HepG2 (cell line): Measurements from ENCODE around the gene CCDC66. TPM values are rescaled to one million over a fixed set of nuclear protein-coding genes. Genes with fewer than 3 reads are reported as not detected.

Experiments
- ATAC-seq: fragments of 200-7000 bp; cut with Tn5 transposase; 3 replicates; pipeline ENCODE4 v1.9.1; 2020; ENCODE audit warnings: mild to moderate bottlenecking, moderate library complexity
- BruUV-seq: library from RNA; stranded (reverse); fragments of 400-500 nt; replicated peaks from 2 replicates; lab custom pipeline; 2021; lab: Mats Ljungman, UMichigan
- CTCF ChIA-PET: fragments of 300-600 bp; formaldehyde crosslinking; extraction: SDS; loops from one replicate; lab custom pipeline; 2021; ENCODE audit warnings: low total read pairs, inconsistent platforms, low intra/inter-chr PET ratio; lab: Yijun Ruan, JAX
- POLR2A ChIA-PET: fragments of 350-600 bp; sonication (Branson Sonifier 250); formaldehyde crosslinking; loops from one replicate; lab custom pipeline; 2020; ENCODE audit warnings: antibody characterized with exemption, inconsistent platforms; lab: Yijun Ruan, JAX
- DNase-seq: peaks from one replicate; pipeline ENCODE4 v3.0.0-alpha.2; 2015; ENCODE audit warnings: low spot score
- FAIRE-seq: peaks from 3 replicates; lab custom pipeline; 2011; peaks lifted over from hg19 to GRCh38; lab: Jason Lieb, UNC
- H2AFZ ChIP-seq: one replicate; pipeline ENCODE4 v1.6.1; 2011; ENCODE audit warnings: low read length, inconsistent platforms
- H3K27ac ChIP-seq: fragments of 300-600 bp; 3 replicates; pipeline ENCODE4 v1.8.0; 2011; ENCODE audit warnings: mixed run types, mild to moderate bottlenecking, mixed read lengths, low read length, inconsistent platforms; ENCODE audit not compliant: insufficient read depth; ENCODE audit errors: extremely low read length
- H3K27me3 ChIP-seq, 2 experiments: fragments of 200-600 bp in 1 of 2; 2 replicates in 1 of 2; 3 replicates in 1 of 2; pipeline versions ENCODE4 v1.6.0 to v1.8.0; 2011; ENCODE audit warnings: low read length in 2 of 2, mild to moderate bottlenecking in 2 of 2, moderate library complexity in 2 of 2, inconsistent platforms in 1 of 2; ENCODE audit not compliant: insufficient read depth in 2 of 2, control insufficient read depth in 1 of 2
- H3K36me3 ChIP-seq, 2 experiments: fragments of 200-600 bp in 1 of 2; replicated peaks in 1 of 2; 2 replicates in 1 of 2; 3 replicates in 1 of 2; pipeline versions ENCODE4 v1.5.1 to v1.8.0; 2011; ENCODE audit warnings: low read length in 2 of 2, inconsistent platforms in 1 of 2; ENCODE audit not compliant: insufficient read depth in 2 of 2, control insufficient read depth in 1 of 2
- H3K4me1 ChIP-seq: 2 replicates; pipeline ENCODE4 v1.5.1; 2012; ENCODE audit warnings: low read length, inconsistent platforms; ENCODE audit not compliant: insufficient read depth
- H3K4me2 ChIP-seq: 2 replicates; pipeline ENCODE4 v1.6.0; 2011; ENCODE audit warnings: low read depth, low read length, inconsistent platforms
- H3K4me3 ChIP-seq, 3 experiments: fragments of 200-600 bp in 1 of 3; sonication (generic), shearing (Covaris generic) in 1 of 3; replicated peaks in 1 of 3; 2 replicates each; pipeline ENCODE4 v1.5.1; 2011 to 2016; ENCODE audit warnings: low read length in 3 of 3, inconsistent platforms in 2 of 3, low read depth in 2 of 3, mild to moderate bottlenecking in 2 of 3, control low read depth in 1 of 3, mixed read lengths in 1 of 3; ENCODE audit not compliant: insufficient read depth in 1 of 3
- H3K79me2 ChIP-seq: one replicate; pipeline ENCODE4 v1.6.1; 2011; ENCODE audit warnings: low read length, inconsistent platforms; ENCODE audit not compliant: insufficient read depth
- H3K9ac ChIP-seq: 2 replicates; pipeline ENCODE4 v1.6.0; 2011; ENCODE audit warnings: mild to moderate bottlenecking, low read depth, low read length, inconsistent platforms; ENCODE audit not compliant: insufficient read depth
- H3K9me3 ChIP-seq: 2 replicates; pipeline ENCODE4 v1.5.1; 2012; ENCODE audit warnings: mild to moderate bottlenecking, low read length
- H4K20me1 ChIP-seq: 2 replicates; pipeline ENCODE4 v1.6.0; 2011; ENCODE audit warnings: inconsistent platforms, mild to moderate bottlenecking, low read length, moderate library complexity; ENCODE audit not compliant: insufficient read depth
- ATF7 ChIP-seq, 2 experiments: fragments of 450-650 bp in 1 of 2; sonication (generic) in 1 of 2; formaldehyde crosslinking in 1 of 2; IDR thresholded peaks; 2 replicates each; pipeline versions ENCODE4 v1.4.0 to v1.6.1; 2016 to 2020; ENCODE audit warnings: antibody characterized with exemption in 1 of 2, mild to moderate bottlenecking in 1 of 2, missing genetic modification reagents in 1 of 2
- NCOR1 ChIP-seq: fragments of 200-600 bp; sonication (generic); IDR thresholded peaks from 2 replicates; pipeline ENCODE4 v1.7.0; 2017; ENCODE audit warnings: antibody characterized with exemption, low read length, borderline replicate concordance
- SMAD1 ChIP-seq: sonication (generic); formaldehyde crosslinking; IDR thresholded peaks from 2 replicates; pipeline ENCODE4 v1.4.0; 2020; ENCODE audit warnings: missing genetic modification reagents, low read depth, mild to moderate bottlenecking, borderline replicate concordance
- SOX13 ChIP-seq, 3 experiments: fragments of 450-650 bp in 1 of 3; sonication (generic) in 1 of 3; formaldehyde crosslinking in 1 of 3; IDR thresholded peaks in 2 of 3; conservative IDR thresholded peaks in 1 of 3; 2 replicates each; pipeline versions ENCODE4 v1.5.0 to v1.6.1; 2016 to 2020; ENCODE audit warnings: antibody characterized with exemption in 1 of 3, mild to moderate bottlenecking in 1 of 3, missing compliant biosample characterization in 1 of 3, missing genetic modification reagents in 1 of 3, moderate library complexity in 1 of 3
- SRSF9 ChIP-seq: fragments of 200-400 bp; formaldehyde crosslinking; IDR thresholded peaks from 2 replicates; pipeline ENCODE4 v1.6.1; 2018; ENCODE audit warnings: borderline replicate concordance, mild to moderate bottlenecking, low read depth, low read length; ENCODE audit not compliant: insufficient read depth, poor library complexity, severe bottlenecking
- ZNF44 ChIP-seq: sonication (generic); formaldehyde crosslinking; IDR thresholded peaks from 2 replicates; pipeline ENCODE4 v1.5.1; 2020; ENCODE audit warnings: mild to moderate bottlenecking, missing genetic modification reagents
- ZNF446 ChIP-seq: sonication (generic); formaldehyde crosslinking; IDR thresholded peaks from 2 replicates; pipeline ENCODE4 v1.5.0; 2020; ENCODE audit warnings: mild to moderate bottlenecking, missing genetic modification reagents
- WGBS: methylation state at CpG from one replicate; pipeline ENCODE4 v1.1.6; 2017; ENCODE audit warnings: low lambda C conversion rate; 5-methylcytosine and 5-hydroxymethylcytosine counted together
- in situ Hi-C: cut with HindIII; loops from 2 replicates; pipeline ENCODE4 v1.10.0; 2017; ENCODE audit warnings: low pct_unique_long_range_greater_than_20kb; ENCODE audit not compliant: extremely low pct_ligation_motif_present
- intact Hi-C: fragments of 100-400 bp; cut with micrococcal nuclease; formaldehyde crosslinking; loops from one replicate; pipeline ENCODE4 v1.10.0; 2022; ENCODE audit not compliant: unreplicated experiment
- polyA plus RNA-seq, 8 experiments: library from polyadenylated mRNA; depleted of rRNA in 3 of 8; stranded (reverse) in 7 of 8; unstranded in 1 of 8; fragments of >200 nt; fragmentation: Illumina TruSeq in 4 of 8; extraction: Trizol in 4 of 8; gene quantifications; 2 replicates each; pipeline versions ENCODE4 v1.2.1 to v1.2.3, GENCODE V29; 2011 to 2016; ENCODE audit warnings: low read depth in 4 of 8, missing spikeins in 1 of 8, mixed read lengths in 1 of 8; ENCODE audit not compliant: insufficient read depth in 1 of 8
- total RNA-seq, 5 experiments: library from RNA; depleted of rRNA; stranded (reverse); fragments of >200 nt; fragmentation: Illumina TruSeq; extraction: Trizol; gene quantifications; 2 replicates each; pipeline ENCODE4 v1.2.3, GENCODE V29; 2016; ENCODE audit warnings: low read depth in 1 of 5
- TF ChIP-seq, protein P1 (sequence below), 2 experiments: sonication (generic) in 1 of 2; formaldehyde crosslinking in 1 of 2; IDR thresholded peaks; 2 replicates each; pipeline versions ENCODE4 v1.5.1 to v1.6.1; 2011 to 2020; ENCODE audit warnings: borderline replicate concordance in 1 of 2, low read depth in 1 of 2, low read length in 1 of 2, mild to moderate bottlenecking in 1 of 2, missing genetic modification reagents in 1 of 2, moderate library complexity in 1 of 2
- TF ChIP-seq, protein P2 (sequence below): sonication (generic); formaldehyde crosslinking; conservative IDR thresholded peaks from 2 replicates; pipeline ENCODE4 v1.4.0; 2020; ENCODE audit warnings: missing genetic modification reagents
- TF ChIP-seq, protein P3 (sequence below): sonication (generic); formaldehyde crosslinking; IDR thresholded peaks from 2 replicates; pipeline ENCODE4 v1.4.0; 2020; ENCODE audit warnings: missing genetic modification reagents, borderline replicate concordance
- TF ChIP-seq, protein P4 (sequence below): sonication (generic); formaldehyde crosslinking; IDR thresholded peaks from 2 replicates; pipeline ENCODE4 v1.5.1; 2020; ENCODE audit warnings: missing genetic modification reagents, mild to moderate bottlenecking, borderline replicate concordance

Gene CCDC66
- total and polyA plus RNA-seq, 2 of the 13 experiments (the other 11 are each of a cell fraction or from before 2014, with no cell fraction given): 8.4 to 19.9 TPM

DNA sequence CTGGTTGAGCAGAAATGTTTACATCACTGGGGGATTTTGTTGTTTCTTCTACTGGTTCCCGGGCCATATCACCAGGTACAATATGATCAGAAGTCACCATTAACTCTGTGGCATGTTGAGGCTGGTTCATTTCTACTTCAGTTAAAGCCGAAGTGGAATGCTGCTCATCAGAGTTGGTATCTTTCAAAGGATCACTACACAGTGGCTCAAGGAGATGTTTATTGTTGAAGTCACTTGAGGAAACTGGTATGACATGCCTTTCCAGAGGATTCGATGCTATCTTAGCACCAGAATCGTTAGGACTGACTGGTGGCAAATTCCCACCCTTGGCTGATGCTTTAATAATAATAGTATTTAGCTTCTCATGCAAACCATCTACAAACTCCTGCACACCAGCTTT is 76.2 kb downstream of the CCDC66 start:
- H3K4me1 ChIP-seq: peaks cover 12% of the 10 kb centered on the region; the same call in 1 of the 2 replicates
- FAIRE-seq (no peak), DNase-seq (no peak), ATAC-seq (no peak)
- H3K9ac ChIP-seq: no peak overlapping the region
- 95% methylated on average over 4 of the region's 4 CpGs for WGBS
- no peak overlapping the region for H2AFZ ChIP-seq
- no peak overlapping the region for H3K4me2 ChIP-seq
- H4K20me1 ChIP-seq: no peaks in the 10 kb centered on the region
- no peaks in the 10 kb centered on the region for H3K27me3 ChIP-seq
- intact Hi-C loops: no loop called here
- CTCF ChIA-PET: no interaction called here
- POLR2A ChIA-PET: no interaction called here
- H3K79me2 ChIP-seq: no peaks in the 10 kb centered on the region
- in situ Hi-C loops: no loop called here
- TF ChIP-seq ZNF44 (CRISPR knock-in tag) (no peak), ZNF446 (CRISPR knock-in tag) (no peak), SOX13 (IDR thresholded peaks at IDR 0.05) (no peak), SOX13 (CRISPR knock-in tag; conservative IDR thresholded peaks at IDR 0.05 in 1 of 2, IDR thresholded peaks at IDR 0.05 in 1 of 2) (no peak), SRSF9 (no peak), ATF7 (IDR thresholded peaks at IDR 0.05) (no peak), ATF7 (CRISPR knock-in tag; IDR thresholded peaks at IDR 0.05) (no peak), SMAD1 (CRISPR knock-in tag) (no peak), NCOR1 (no peak)
- TF ChIP-seq, protein P1, sequence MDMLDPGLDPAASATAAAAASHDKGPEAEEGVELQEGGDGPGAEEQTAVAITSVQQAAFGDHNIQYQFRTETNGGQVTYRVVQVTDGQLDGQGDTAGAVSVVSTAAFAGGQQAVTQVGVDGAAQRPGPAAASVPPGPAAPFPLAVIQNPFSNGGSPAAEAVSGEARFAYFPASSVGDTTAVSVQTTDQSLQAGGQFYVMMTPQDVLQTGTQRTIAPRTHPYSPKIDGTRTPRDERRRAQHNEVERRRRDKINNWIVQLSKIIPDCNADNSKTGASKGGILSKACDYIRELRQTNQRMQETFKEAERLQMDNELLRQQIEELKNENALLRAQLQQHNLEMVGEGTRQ (IDR thresholded peaks at IDR 0.05; ENCODE audit: low read depth, low read length): no peak
- TF ChIP-seq, protein P1 (CRISPR knock-in tag; IDR thresholded peaks at IDR 0.05; ENCODE audit: borderline replicate concordance): no peak
- TF ChIP-seq, protein P2, sequence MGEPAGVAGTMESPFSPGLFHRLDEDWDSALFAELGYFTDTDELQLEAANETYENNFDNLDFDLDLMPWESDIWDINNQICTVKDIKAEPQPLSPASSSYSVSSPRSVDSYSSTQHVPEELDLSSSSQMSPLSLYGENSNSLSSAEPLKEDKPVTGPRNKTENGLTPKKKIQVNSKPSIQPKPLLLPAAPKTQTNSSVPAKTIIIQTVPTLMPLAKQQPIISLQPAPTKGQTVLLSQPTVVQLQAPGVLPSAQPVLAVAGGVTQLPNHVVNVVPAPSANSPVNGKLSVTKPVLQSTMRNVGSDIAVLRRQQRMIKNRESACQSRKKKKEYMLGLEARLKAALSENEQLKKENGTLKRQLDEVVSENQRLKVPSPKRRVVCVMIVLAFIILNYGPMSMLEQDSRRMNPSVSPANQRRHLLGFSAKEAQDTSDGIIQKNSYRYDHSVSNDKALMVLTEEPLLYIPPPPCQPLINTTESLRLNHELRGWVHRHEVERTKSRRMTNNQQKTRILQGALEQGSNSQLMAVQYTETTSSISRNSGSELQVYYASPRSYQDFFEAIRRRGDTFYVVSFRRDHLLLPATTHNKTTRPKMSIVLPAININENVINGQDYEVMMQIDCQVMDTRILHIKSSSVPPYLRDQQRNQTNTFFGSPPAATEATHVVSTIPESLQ: no peak
- TF ChIP-seq, protein P3, sequence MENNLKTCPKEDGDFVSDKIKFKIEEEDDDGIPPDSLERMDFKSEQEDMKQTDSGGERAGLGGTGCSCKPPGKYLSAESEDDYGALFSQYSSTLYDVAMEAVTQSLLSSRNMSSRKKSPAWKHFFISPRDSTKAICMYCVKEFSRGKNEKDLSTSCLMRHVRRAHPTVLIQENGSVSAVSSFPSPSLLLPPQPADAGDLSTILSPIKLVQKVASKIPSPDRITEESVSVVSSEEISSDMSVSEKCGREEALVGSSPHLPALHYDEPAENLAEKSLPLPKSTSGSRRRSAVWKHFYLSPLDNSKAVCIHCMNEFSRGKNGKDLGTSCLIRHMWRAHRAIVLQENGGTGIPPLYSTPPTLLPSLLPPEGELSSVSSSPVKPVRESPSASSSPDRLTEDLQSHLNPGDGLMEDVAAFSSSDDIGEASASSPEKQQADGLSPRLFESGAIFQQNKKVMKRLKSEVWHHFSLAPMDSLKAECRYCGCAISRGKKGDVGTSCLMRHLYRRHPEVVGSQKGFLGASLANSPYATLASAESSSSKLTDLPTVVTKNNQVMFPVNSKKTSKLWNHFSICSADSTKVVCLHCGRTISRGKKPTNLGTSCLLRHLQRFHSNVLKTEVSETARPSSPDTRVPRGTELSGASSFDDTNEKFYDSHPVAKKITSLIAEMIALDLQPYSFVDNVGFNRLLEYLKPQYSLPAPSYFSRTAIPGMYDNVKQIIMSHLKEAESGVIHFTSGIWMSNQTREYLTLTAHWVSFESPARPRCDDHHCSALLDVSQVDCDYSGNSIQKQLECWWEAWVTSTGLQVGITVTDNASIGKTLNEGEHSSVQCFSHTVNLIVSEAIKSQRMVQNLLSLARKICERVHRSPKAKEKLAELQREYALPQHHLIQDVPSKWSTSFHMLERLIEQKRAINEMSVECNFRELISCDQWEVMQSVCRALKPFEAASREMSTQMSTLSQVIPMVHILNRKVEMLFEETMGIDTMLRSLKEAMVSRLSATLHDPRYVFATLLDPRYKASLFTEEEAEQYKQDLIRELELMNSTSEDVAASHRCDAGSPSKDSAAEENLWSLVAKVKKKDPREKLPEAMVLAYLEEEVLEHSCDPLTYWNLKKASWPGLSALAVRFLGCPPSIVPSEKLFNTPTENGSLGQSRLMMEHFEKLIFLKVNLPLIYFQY: no peak
- TF ChIP-seq, protein P4, sequence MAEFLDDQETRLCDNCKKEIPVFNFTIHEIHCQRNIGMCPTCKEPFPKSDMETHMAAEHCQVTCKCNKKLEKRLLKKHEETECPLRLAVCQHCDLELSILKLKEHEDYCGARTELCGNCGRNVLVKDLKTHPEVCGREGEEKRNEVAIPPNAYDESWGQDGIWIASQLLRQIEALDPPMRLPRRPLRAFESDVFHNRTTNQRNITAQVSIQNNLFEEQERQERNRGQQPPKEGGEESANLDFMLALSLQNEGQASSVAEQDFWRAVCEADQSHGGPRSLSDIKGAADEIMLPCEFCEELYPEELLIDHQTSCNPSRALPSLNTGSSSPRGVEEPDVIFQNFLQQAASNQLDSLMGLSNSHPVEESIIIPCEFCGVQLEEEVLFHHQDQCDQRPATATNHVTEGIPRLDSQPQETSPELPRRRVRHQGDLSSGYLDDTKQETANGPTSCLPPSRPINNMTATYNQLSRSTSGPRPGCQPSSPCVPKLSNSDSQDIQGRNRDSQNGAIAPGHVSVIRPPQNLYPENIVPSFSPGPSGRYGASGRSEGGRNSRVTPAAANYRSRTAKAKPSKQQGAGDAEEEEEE: no peak
- peaks cover 0 to 17% of the 10 kb centered on the region in 2 experiments; a peak in 2 of 5 replicates for H3K36me3 ChIP-seq
- H3K9me3 ChIP-seq: no peaks in the 10 kb centered on the region
- no TSS peak for BruUV-seq
- no peak overlapping the region for H3K4me3 ChIP-seq
- H3K27ac ChIP-seq: no peak overlapping the region
